ENCODE measurements around the gene MTUS2.

- no peak for TF ChIP-seq CTCF (conservative IDR thresholded peaks at IDR 0.05; ENCODE audit: low read length)
- TF ChIP-seq EZH2phosphoT487 (IDR thresholded peaks at IDR 0.05; ENCODE audit: borderline replicate concordance), result no peak
These were observed 704.5 kb downstream of the MTUS2 start for GRCh38 chr13:29524641-29525040.
